Neural cell (in vitro differentiated cells): ENCODE measurements around the gene ZBTB7B. TPM values are rescaled to one million over a fixed set of nuclear protein-coding genes. Genes with fewer than 3 reads are reported as not detected.

ENCODE experiments used
- H2AFZ ChIP-seq: fragments of 200-600, 300-800 bp; sonication (generic), shearing (Covaris generic); 2 replicates; pipeline ENCODE4 v1.6.0; 2014; ENCODE audit warnings: low read depth, mild to moderate bottlenecking, antibody characterized with exemption, low read length, moderate library complexity
- H3F3A ChIP-seq: fragments of 200-600 bp; shearing (Covaris generic); 2 replicates; pipeline ENCODE4 v1.6.1; 2016; ENCODE audit warnings: mild to moderate bottlenecking, moderate library complexity, mixed read lengths, antibody characterized with exemption, low read length; ENCODE audit not compliant: insufficient read depth, poor library complexity, severe bottlenecking
- H3K27ac ChIP-seq: fragments of 200-600, 300-800 bp; sonication (generic), shearing (Covaris generic); 2 replicates; pipeline ENCODE4 v1.5.1; 2014; ENCODE audit warnings: mild to moderate bottlenecking, low read length, moderate library complexity
- H3K27me3 ChIP-seq: fragments of 300-800, 200-600 bp; sonication (generic), shearing (Covaris generic); 2 replicates; pipeline ENCODE4 v1.6.0; 2014; ENCODE audit warnings: mild to moderate bottlenecking, low read depth, low read length, moderate library complexity; ENCODE audit not compliant: insufficient read depth
- H3K36me3 ChIP-seq: fragments of 300-800, 200-600 bp; sonication (generic), shearing (Covaris generic); 2 replicates; pipeline ENCODE4 v1.5.1; 2014; ENCODE audit warnings: mild to moderate bottlenecking, antibody characterized with exemption, low read length, moderate library complexity; ENCODE audit not compliant: insufficient read depth
- H3K4me2 ChIP-seq: fragments of 300-800, 200-600 bp; sonication (generic), shearing (Covaris generic); 2 replicates; pipeline ENCODE4 v1.6.0; 2014; ENCODE audit warnings: mild to moderate bottlenecking, low read length
- H3K4me3 ChIP-seq: fragments of 300-800, 200-600 bp; sonication (generic), shearing (Covaris generic); 2 replicates; pipeline ENCODE4 v1.5.1; 2014; ENCODE audit warnings: mild to moderate bottlenecking, low read length, moderate library complexity
- H3K79me2 ChIP-seq: fragments of 200-600 bp; shearing (Covaris generic); replicated peaks from 2 replicates; pipeline ENCODE4 v1.6.0; 2014; ENCODE audit warnings: mild to moderate bottlenecking, low read length, moderate library complexity; ENCODE audit not compliant: insufficient read depth
- H3K9ac ChIP-seq: fragments of 300-800, 200-600 bp; sonication (generic), shearing (Covaris generic); 2 replicates; pipeline ENCODE4 v1.6.1; 2016; ENCODE audit warnings: mild to moderate bottlenecking, low read length, mixed read lengths
- H3K9me2 ChIP-seq: fragments of 200-600 bp; shearing (Covaris generic); 2 replicates; pipeline ENCODE4 v1.6.1; 2016; ENCODE audit warnings: mild to moderate bottlenecking, low read length, mixed read lengths; ENCODE audit not compliant: insufficient read depth
- H3K9me3 ChIP-seq: fragments of 200-600, 300-800 bp; sonication (generic), shearing (Covaris generic); 2 replicates; pipeline ENCODE4 v1.6.1; 2016; ENCODE audit warnings: mild to moderate bottlenecking, mixed run types, low read length, moderate library complexity, mixed read lengths
- H4K20me1 ChIP-seq: fragments of 200-600 bp; shearing (Covaris generic); 2 replicates; pipeline ENCODE4 v1.6.1; 2016; ENCODE audit warnings: mild to moderate bottlenecking, mixed run types; ENCODE audit not compliant: insufficient read depth
- EP300 ChIP-seq: fragments of 450-650 bp; conservative IDR thresholded peaks from 2 replicates; pipeline ENCODE4 v1.6.1; 2014; ENCODE audit warnings: antibody characterized with exemption, mild to moderate bottlenecking, moderate library complexity; ENCODE audit not compliant: poor library complexity, severe bottlenecking
- EZH2 ChIP-seq: fragments of 200-600, 300-800 bp; shearing (Covaris generic), sonication (generic); IDR thresholded peaks from 2 replicates; pipeline ENCODE4 v1.6.1; 2014; ENCODE audit warnings: antibody characterized with exemption, low read length, borderline replicate concordance, mild to moderate bottlenecking; ENCODE audit not compliant: insufficient read depth, poor library complexity, severe bottlenecking
- MXI1 ChIP-seq: fragments of 450-650 bp; conservative IDR thresholded peaks from 2 replicates; pipeline ENCODE4 v1.6.1; 2014; ENCODE audit warnings: antibody characterized with exemption, mild to moderate bottlenecking; ENCODE audit not compliant: poor library complexity, severe bottlenecking
- POLR2AphosphoS5 ChIP-seq: IDR thresholded peaks from 2 replicates; pipeline ENCODE4 v1.6.1; 2012
- RAD21 ChIP-seq: fragments of 450-650 bp; conservative IDR thresholded peaks from 2 replicates; pipeline ENCODE4 v1.6.1; 2014; ENCODE audit warnings: antibody characterized with exemption, mild to moderate bottlenecking, moderate library complexity
- SMC3 ChIP-seq: fragments of 450-650 bp; conservative IDR thresholded peaks from 2 replicates; pipeline ENCODE4 v1.6.1; 2014; ENCODE audit warnings: antibody characterized with exemption, mild to moderate bottlenecking, moderate library complexity; ENCODE audit not compliant: poor library complexity
- TAF1 ChIP-seq: IDR thresholded peaks from 2 replicates; pipeline ENCODE4 v1.6.1; 2012; ENCODE audit warnings: low read depth
- polyA plus RNA-seq: library from polyadenylated mRNA; depleted of rRNA; stranded (reverse); fragments of >200 nt; gene quantifications from 2 replicates; pipeline ENCODE4 v1.2.3, GENCODE V29; 2014
- TF ChIP-seq, protein P1 (sequence below): fragments of 450-650 bp; IDR thresholded peaks from 2 replicates; pipeline ENCODE4 v1.5.1; 2014; ENCODE audit warnings: antibody characterized with exemption, mild to moderate bottlenecking, moderate library complexity; ENCODE audit not compliant: poor library complexity, severe bottlenecking
- TF ChIP-seq, protein P2 (sequence below): IDR thresholded peaks from 2 replicates; pipeline ENCODE4 v1.6.1; 2012; ENCODE audit warnings: borderline replicate concordance

The ZBTB7B gene
- polyA plus RNA-seq, 1 donor from 2014 or later: 0.54 TPM

DNA sequence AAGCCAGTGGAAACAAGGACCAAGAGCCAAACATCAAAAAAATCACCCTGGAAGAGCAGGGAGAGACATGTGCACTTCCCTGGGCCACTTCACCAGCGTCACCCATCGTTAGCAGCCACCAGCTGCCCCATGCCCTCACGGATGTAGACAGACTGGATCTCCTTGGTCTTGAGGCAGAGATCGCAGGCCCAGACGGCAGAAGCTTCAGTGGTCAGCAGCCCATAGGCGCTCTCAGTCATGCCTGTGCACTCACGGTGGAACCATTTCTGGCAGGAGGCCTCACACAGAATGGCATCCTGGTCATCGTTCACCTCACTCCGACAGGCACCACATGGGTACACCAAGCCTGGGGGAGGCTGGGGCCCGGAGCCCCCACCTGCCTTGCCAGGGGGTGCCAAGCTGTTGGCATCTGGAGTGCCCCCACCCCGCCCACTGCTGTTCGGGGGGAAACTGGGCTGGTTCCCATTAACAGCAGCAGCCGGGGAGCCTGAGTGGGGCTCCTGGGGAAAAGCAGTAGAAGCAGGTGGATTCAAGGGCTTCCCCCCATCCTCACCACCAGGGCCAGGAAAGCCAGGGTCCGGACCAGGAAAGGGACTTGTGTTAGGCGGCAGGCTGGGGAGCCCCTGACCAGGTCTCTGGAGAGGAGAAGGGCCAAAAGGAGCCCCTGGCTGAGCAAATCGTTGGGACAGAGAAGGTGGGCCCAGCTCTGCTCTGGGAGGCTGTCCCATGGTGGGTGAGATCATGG is 43.7 kb upstream of the ZBTB7B start:
- H3K4me2 ChIP-seq: no peak overlapping the region
- H3K27me3 ChIP-seq: no peaks in the 10 kb centered on the region
- no peak overlapping the region for H2AFZ ChIP-seq
- TF ChIP-seq POLR2AphosphoS5: no peak
- no peak for TF ChIP-seq EP300
- TF ChIP-seq, protein P1, sequence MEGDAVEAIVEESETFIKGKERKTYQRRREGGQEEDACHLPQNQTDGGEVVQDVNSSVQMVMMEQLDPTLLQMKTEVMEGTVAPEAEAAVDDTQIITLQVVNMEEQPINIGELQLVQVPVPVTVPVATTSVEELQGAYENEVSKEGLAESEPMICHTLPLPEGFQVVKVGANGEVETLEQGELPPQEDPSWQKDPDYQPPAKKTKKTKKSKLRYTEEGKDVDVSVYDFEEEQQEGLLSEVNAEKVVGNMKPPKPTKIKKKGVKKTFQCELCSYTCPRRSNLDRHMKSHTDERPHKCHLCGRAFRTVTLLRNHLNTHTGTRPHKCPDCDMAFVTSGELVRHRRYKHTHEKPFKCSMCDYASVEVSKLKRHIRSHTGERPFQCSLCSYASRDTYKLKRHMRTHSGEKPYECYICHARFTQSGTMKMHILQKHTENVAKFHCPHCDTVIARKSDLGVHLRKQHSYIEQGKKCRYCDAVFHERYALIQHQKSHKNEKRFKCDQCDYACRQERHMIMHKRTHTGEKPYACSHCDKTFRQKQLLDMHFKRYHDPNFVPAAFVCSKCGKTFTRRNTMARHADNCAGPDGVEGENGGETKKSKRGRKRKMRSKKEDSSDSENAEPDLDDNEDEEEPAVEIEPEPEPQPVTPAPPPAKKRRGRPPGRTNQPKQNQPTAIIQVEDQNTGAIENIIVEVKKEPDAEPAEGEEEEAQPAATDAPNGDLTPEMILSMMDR: no peak
- no peak for TF ChIP-seq MXI1
- no peak for TF ChIP-seq TAF1
- no peak for TF ChIP-seq RAD21
- H3K9ac ChIP-seq: no peak overlapping the region
- H3K79me2 ChIP-seq: peaks cover 24% of the 10 kb centered on the region
- no peak overlapping the region for H3K27ac ChIP-seq
- H3K4me3 ChIP-seq: no peak overlapping the region
- H3K36me3 ChIP-seq: no peaks in the 10 kb centered on the region
- no peaks in the 10 kb centered on the region for H3K9me3 ChIP-seq
- H3K9me2 ChIP-seq: no peaks in the 10 kb centered on the region
- no peaks in the 10 kb centered on the region for H4K20me1 ChIP-seq
- peaks cover 8% of the 10 kb centered on the region for H3F3A ChIP-seq

DNA sequence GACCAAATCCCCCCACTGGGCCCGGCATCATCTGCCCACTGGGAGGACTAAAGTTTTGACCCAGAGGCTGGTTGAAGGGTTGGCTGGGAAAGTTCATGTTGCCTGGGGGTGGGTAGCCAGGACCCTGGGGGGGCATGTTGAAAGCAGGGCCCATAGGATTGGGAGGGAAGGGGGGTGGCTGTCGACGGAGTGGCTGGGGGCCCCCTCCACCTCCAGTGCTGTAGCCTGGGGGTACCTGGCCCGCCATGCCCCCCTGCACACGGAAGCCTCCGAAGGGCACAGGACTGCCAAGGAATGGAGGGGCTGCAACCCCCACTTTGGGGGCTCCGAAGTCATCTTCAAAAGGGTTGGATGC is 43.2 kb upstream of the ZBTB7B start:
- no peaks in the 10 kb centered on the region for H3K36me3 ChIP-seq
- H3K9me2 ChIP-seq: no peaks in the 10 kb centered on the region
- no peak overlapping the region for H3K27ac ChIP-seq
- H3K27me3 ChIP-seq: no peaks in the 10 kb centered on the region
- no peak overlapping the region for H3K4me2 ChIP-seq
- H3K79me2 ChIP-seq: peaks cover 24% of the 10 kb centered on the region
- no peak for TF ChIP-seq POLR2AphosphoS5
- TF ChIP-seq TAF1: no peak
- TF ChIP-seq, protein P1: no peak
- TF ChIP-seq SMC3: no peak
- no peak for TF ChIP-seq MXI1
- TF ChIP-seq EZH2: no peak
- no peak for TF ChIP-seq RAD21
- TF ChIP-seq, protein P2, sequence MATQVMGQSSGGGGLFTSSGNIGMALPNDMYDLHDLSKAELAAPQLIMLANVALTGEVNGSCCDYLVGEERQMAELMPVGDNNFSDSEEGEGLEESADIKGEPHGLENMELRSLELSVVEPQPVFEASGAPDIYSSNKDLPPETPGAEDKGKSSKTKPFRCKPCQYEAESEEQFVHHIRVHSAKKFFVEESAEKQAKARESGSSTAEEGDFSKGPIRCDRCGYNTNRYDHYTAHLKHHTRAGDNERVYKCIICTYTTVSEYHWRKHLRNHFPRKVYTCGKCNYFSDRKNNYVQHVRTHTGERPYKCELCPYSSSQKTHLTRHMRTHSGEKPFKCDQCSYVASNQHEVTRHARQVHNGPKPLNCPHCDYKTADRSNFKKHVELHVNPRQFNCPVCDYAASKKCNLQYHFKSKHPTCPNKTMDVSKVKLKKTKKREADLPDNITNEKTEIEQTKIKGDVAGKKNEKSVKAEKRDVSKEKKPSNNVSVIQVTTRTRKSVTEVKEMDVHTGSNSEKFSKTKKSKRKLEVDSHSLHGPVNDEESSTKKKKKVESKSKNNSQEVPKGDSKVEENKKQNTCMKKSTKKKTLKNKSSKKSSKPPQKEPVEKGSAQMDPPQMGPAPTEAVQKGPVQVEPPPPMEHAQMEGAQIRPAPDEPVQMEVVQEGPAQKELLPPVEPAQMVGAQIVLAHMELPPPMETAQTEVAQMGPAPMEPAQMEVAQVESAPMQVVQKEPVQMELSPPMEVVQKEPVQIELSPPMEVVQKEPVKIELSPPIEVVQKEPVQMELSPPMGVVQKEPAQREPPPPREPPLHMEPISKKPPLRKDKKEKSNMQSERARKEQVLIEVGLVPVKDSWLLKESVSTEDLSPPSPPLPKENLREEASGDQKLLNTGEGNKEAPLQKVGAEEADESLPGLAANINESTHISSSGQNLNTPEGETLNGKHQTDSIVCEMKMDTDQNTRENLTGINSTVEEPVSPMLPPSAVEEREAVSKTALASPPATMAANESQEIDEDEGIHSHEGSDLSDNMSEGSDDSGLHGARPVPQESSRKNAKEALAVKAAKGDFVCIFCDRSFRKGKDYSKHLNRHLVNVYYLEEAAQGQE: no peak
- no peak for TF ChIP-seq EP300
- peaks cover 8% of the 10 kb centered on the region for H3F3A ChIP-seq
- H3K9me3 ChIP-seq: no peaks in the 10 kb centered on the region
- no peaks in the 10 kb centered on the region for H4K20me1 ChIP-seq
- no peak overlapping the region for H2AFZ ChIP-seq
- no peak overlapping the region for H3K4me3 ChIP-seq
- H3K9ac ChIP-seq: no peak overlapping the region
